ENCODE measurements around the gene KPNA2. TPM values are rescaled to one million over a fixed set of nuclear protein-coding genes. Genes with fewer than 3 reads are reported as not detected.

The KPNA2 gene
- total and polyA plus RNA-seq, 9 of the 15 experiments (the other 6 are each of a cell fraction or from before 2014, with no cell fraction given) = 132 to 984 (median 241) TPM

DNA sequence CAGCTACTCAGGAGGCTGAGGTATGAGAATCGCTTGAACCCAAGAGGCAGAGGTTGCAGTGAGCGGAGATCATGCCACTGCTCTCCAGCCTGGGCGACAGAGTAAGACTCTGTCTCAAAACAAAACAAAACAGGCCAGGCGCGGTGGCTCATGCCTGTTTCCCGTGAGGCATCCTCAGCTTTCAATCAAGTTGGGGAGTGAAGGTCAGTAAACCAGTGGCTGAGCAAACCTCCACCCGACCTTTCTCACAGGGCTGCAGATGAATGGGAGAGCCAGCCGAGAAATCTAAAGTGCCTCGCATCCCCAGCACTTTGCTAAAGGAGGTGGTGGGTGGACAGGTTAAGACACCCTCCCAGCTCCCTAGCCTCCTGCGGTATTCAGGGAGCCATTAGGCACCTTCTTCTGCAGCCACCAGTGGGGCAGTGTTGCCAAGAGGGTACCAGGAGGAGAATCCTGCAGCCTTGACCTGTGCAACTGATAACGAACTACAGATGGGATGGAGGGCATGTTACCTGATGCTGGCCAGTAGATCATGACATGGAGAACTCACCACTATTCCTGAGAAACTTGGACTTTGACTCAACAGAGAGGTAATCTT, 59.0 kb downstream of the KPNA2 start:
- DNase-seq (ENCODE audit: extremely low read depth in 1 of 4, low spot score in 3 of 4) = no peak
- no peak overlapping the region for H3K27ac ChIP-seq (ENCODE audit: extremely low read depth, low read depth, low read length)
- in situ Hi-C loops (cut with MboI) (no loop called here), intact Hi-C loops (cut with micrococcal nuclease) (no loop called here)
- no peaks in the 10 kb centered on the region for H3K9me3 ChIP-seq (replicated peaks; ENCODE audit: control insufficient read depth, insufficient read depth, low read depth, low read length)
- ChIA-PET POLR2A (interaction anchor here (0.7 kb wide), 1 partner anchor 402 kb away, joined by 5 read pairs; no protein-coding TSS in a partner anchor), CTCF (ENCODE audit: low intra/inter-chr PET ratio) (no interaction called here)
- TF ChIP-seq DPF2 (IDR thresholded peaks at IDR 0.05) (no peak), PCBP2 (IDR thresholded peaks at IDR 0.05; ENCODE audit: low read depth, low read length, poor library complexity, severe bottlenecking) (no peak), SMARCC2 (IDR thresholded peaks at IDR 0.05; ENCODE audit: low read depth) (no peak), POU5F1 (IDR thresholded peaks at IDR 0.05; ENCODE audit: borderline replicate concordance, low read depth, low read length, partially characterized antibody) (no peak), ZNF778 (CRISPR knock-in tag; IDR thresholded peaks at IDR 0.05) (no peak), ZNF445 (CRISPR knock-in tag; IDR thresholded peaks at IDR 0.05; ENCODE audit: low read depth) (no peak), NFIX (CRISPR knock-in tag; IDR thresholded peaks at IDR 0.05; ENCODE audit: low read depth) (no peak), CREBBP (IDR thresholded peaks at IDR 0.05; ENCODE audit: low read depth, low read length) (no peak), HDAC6 (IDR thresholded peaks at IDR 0.05; ENCODE audit: low read depth, low read length) (no peak), HDAC1 (IDR thresholded peaks at IDR 0.05) (no peak), PTBP1 (IDR thresholded peaks at IDR 0.05; ENCODE audit: low read depth, low read length) (no peak), ZNF316 (IDR thresholded peaks at IDR 0.05) (no peak), CHCHD3 (CRISPR knock-in tag; IDR thresholded peaks at IDR 0.05) (no peak), DDX20 (tag; IDR thresholded peaks at IDR 0.05; ENCODE audit: low read depth) (no peak), TRIM28 (IDR thresholded peaks at IDR 0.05) (no peak), ZFX (CRISPR knock-in tag; IDR thresholded peaks at IDR 0.05) (no peak), NBN (IDR thresholded peaks at IDR 0.05; ENCODE audit: low read depth) (no peak)
- TF ChIP-seq, protein P1, sequence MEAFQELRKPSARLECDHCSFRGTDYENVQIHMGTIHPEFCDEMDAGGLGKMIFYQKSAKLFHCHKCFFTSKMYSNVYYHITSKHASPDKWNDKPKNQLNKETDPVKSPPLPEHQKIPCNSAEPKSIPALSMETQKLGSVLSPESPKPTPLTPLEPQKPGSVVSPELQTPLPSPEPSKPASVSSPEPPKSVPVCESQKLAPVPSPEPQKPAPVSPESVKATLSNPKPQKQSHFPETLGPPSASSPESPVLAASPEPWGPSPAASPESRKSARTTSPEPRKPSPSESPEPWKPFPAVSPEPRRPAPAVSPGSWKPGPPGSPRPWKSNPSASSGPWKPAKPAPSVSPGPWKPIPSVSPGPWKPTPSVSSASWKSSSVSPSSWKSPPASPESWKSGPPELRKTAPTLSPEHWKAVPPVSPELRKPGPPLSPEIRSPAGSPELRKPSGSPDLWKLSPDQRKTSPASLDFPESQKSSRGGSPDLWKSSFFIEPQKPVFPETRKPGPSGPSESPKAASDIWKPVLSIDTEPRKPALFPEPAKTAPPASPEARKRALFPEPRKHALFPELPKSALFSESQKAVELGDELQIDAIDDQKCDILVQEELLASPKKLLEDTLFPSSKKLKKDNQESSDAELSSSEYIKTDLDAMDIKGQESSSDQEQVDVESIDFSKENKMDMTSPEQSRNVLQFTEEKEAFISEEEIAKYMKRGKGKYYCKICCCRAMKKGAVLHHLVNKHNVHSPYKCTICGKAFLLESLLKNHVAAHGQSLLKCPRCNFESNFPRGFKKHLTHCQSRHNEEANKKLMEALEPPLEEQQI (IDR thresholded peaks at IDR 0.05) = no peak
- no peaks in the 10 kb centered on the region for H3K79me2 ChIP-seq (ENCODE audit: control insufficient read depth, insufficient read depth, low read length)
- ATAC-seq = no peak
- BruUV-seq (replicated peaks) = no TSS peak
- 22% methylated on average over 11 of the region's 11 CpGs for WGBS (ENCODE audit: insufficient coverage, low coverage, missing lambda C conversion rate)
- no peaks in the 10 kb centered on the region for H3K36me3 ChIP-seq (ENCODE audit: control insufficient read depth, insufficient read depth, low read length)
- no peak overlapping the region for H3K4me3 ChIP-seq
- no peak overlapping the region for H2AFZ ChIP-seq (ENCODE audit: low read depth, low read length)
- no peak overlapping the region for H3K4me2 ChIP-seq (ENCODE audit: insufficient read depth, low read length)
- H3K9ac ChIP-seq (ENCODE audit: insufficient read depth in 1 of 2, low read depth in 2 of 2, low read length in 2 of 2) = no peak overlapping the region
- H3K4me1 ChIP-seq (replicated peaks in 1 of 2; ENCODE audit: control insufficient read depth in 2 of 2, insufficient read depth in 2 of 2, low read length in 2 of 2) = peaks cover 0 to 6% of the 10 kb centered on the region in 2 experiments; a peak in 2 of 5 replicates
- H3K9me1 ChIP-seq (ENCODE audit: control insufficient read depth, insufficient read depth, low read length) = no peaks in the 10 kb centered on the region
- no peaks in the 10 kb centered on the region for H3K27me3 ChIP-seq (ENCODE audit: control insufficient read depth in 2 of 2, insufficient read depth in 2 of 2, low read length in 2 of 2)
- FAIRE-seq = no peak
- no peaks in the 10 kb centered on the region for H4K20me1 ChIP-seq (replicated peaks; ENCODE audit: control insufficient read depth, insufficient read depth, low read length)

Measured in K562 (cell line).